Panc1 (cell line): ENCODE measurements around the gene MOCS1.

Experiments
- POLR2AphosphoS5 ChIP-seq: IDR thresholded peaks from 2 replicates; pipeline ENCODE4 v1.6.1; 2012; ENCODE audit warnings: mild to moderate bottlenecking, low read depth, low read length, moderate library complexity
- TCF7L2 ChIP-seq: IDR thresholded peaks from 2 replicates; pipeline ENCODE4 v1.6.1; 2011; ENCODE audit warnings: mild to moderate bottlenecking, low read depth, low read length, inconsistent platforms

DNA sequence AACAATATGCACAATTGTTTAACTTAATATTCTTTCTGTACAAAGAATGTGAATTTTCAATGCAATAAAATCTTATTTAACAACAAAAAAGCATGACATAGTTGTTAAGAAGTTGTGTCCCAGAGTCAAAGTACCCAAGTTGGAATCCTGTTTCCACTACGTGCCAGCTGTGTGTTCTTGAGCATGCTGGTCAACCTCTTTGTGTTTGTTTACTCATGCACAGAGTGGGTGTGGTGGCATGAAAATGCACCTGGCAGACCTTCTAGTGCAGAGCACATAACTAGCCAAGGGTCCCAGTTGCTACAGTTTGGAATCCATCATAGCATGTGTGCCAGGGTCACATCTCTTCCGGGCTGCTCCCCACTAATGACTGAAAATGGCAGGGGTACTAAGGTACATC, 24.7 kb upstream of the MOCS1 start:
- TF ChIP-seq POLR2AphosphoS5 = no peak
- TF ChIP-seq TCF7L2 = no peak
